Endothelial cell (in vitro differentiated cells): Measurements from ENCODE around the gene LRIG1. TPM values are rescaled to one million over a fixed set of nuclear protein-coding genes. Genes with fewer than 3 reads are reported as not detected.
A peak's percentile ranks its signal among the peaks of the same experiment; 100 is the strongest.

Experiments
- DNase-seq: peaks from one replicate; pipeline ENCODE4 v3.0.0; 2021; ENCODE audit warnings: low spot score
- H3K27ac Mint-ChIP-seq: one replicate; pipeline ENCODE4 v1.8.0; 2021; ENCODE audit warnings: mixed read lengths, inconsistent platforms; ENCODE audit not compliant: unreplicated experiment
- H3K27me3 Mint-ChIP-seq: one replicate; pipeline ENCODE4 v1.8.0; 2021; ENCODE audit warnings: mild to moderate bottlenecking, moderate library complexity, mixed read lengths, inconsistent platforms; ENCODE audit not compliant: unreplicated experiment
- H3K36me3 Mint-ChIP-seq: one replicate; pipeline ENCODE4 v1.8.0; 2021; ENCODE audit warnings: mild to moderate bottlenecking, low read depth, mixed read lengths, inconsistent platforms; ENCODE audit not compliant: unreplicated experiment
- H3K4me1 Mint-ChIP-seq: one replicate; pipeline ENCODE4 v1.8.0; 2021; ENCODE audit warnings: mild to moderate bottlenecking, mixed read lengths, inconsistent platforms; ENCODE audit not compliant: unreplicated experiment
- H3K4me3 Mint-ChIP-seq: one replicate; pipeline ENCODE4 v1.8.0; 2021; ENCODE audit warnings: mild to moderate bottlenecking, mixed read lengths, inconsistent platforms; ENCODE audit not compliant: unreplicated experiment
- H3K9me3 Mint-ChIP-seq: one replicate; pipeline ENCODE4 v1.8.0; 2021; ENCODE audit warnings: mixed read lengths, inconsistent platforms; ENCODE audit not compliant: unreplicated experiment
- total RNA-seq: library from RNA; stranded (reverse); fragmentation: NEBNext Ultra II Directional; extraction: Animal tissue kit (Norgen Biotek cat#: 25700); gene quantifications from one replicate; pipeline ENCODE4 v1.2.1, GENCODE V29; 2021; ENCODE audit not compliant: unreplicated experiment
- TF ChIP-seq, protein P1 (sequence below): fragments of 200-600 bp; sonication (generic); IDR thresholded peaks from one replicate; pipeline ENCODE4 v1.5.0; 2021; ENCODE audit warnings: antibody characterized with exemption; ENCODE audit not compliant: unreplicated experiment

The LRIG1 gene
- total RNA-seq, 1 donor from 2014 or later = 25.1 TPM

DNA sequence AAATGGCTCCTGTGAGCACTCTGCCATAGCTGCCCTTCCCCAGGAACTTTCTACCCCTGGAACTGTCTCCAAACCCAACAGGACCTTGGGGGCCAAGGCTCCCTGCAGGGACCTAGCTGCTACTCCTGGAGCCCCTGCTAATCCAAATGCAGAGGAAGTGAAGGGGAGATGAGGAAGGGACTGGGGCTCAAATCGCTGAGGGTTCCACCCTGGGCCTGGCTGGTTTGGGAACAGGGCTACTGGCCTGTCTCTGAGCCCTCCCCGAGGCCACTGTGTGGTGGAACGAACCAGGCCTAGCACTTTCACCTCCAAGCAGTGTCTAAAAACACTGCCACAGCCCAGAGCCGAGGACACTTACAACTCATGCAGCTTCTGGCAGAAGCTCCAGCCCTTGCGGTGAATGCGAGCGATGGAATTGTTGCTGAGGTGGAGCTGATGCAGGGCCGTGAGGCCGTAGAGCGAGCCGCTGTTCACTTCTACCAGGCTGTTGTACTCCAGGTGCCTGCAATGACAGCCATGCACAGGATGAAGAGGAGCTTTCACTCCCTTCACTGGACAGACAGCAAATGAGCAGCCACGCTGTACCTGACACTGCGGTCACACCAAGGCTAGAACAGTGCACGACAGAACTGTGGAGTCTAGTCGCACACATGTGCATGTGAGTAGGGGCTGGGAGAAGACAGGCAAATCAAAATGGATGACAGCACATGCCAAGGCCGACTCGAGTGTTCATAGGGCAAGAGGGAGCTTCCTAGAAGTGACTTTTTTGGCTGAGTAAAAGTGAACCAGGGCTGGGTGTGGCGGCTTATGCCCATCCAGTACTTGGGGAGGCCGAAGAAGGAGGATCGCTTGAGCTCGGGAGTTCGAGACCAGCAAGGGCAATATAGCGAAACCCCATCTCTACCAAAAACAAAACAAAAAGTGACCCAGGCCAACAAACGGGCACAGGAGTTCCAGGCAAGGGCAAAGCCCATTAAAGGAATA lies 90.8 kb downstream of the LRIG1 start:
- Mint-ChIP-seq H3K27ac (no peak overlapping the region), H3K27me3 (peaks cover 2% of the 10 kb centered on the region), H3K4me3 (no peak overlapping the region), H3K36me3 (peaks cover 25% of the 10 kb centered on the region), H3K9me3 (no peaks in the 10 kb centered on the region), H3K4me1 (peaks cover 16% of the 10 kb centered on the region)
- no peak for DNase-seq
- TF ChIP-seq, protein P1, sequence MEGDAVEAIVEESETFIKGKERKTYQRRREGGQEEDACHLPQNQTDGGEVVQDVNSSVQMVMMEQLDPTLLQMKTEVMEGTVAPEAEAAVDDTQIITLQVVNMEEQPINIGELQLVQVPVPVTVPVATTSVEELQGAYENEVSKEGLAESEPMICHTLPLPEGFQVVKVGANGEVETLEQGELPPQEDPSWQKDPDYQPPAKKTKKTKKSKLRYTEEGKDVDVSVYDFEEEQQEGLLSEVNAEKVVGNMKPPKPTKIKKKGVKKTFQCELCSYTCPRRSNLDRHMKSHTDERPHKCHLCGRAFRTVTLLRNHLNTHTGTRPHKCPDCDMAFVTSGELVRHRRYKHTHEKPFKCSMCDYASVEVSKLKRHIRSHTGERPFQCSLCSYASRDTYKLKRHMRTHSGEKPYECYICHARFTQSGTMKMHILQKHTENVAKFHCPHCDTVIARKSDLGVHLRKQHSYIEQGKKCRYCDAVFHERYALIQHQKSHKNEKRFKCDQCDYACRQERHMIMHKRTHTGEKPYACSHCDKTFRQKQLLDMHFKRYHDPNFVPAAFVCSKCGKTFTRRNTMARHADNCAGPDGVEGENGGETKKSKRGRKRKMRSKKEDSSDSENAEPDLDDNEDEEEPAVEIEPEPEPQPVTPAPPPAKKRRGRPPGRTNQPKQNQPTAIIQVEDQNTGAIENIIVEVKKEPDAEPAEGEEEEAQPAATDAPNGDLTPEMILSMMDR = no peak

DNA sequence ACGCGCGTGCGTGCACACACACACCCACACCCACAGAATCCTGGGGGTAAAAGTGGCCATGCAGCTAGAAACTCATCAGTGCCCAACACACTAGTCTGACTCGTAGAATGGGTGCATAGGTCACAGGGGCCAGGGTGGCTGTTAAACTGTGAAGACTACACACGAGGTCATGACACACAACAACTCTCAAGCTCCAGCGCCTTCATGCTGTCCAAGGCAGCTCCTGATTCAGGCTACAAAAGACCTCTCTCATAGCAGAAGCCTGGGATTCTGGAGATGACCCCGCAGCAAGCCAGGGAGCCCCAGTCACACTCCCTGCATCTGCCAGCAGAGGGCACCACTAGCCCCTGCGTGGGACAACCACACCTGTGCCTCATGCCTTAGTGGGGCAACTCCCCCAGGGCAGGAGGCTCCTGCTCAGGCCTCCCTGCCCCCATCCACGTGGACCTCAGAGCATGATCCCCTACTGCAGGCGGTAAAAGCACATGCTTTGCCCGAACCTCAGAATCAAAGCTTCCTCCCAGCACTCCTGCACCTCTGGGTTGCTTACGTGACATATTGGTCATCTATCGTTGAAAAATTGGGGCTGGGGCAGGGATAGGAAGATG lies 93.1 kb downstream of the LRIG1 start:
- Mint-ChIP-seq H3K4me1 (peaks cover 18% of the 10 kb centered on the region), H3K4me3 (no peak overlapping the region), H3K9me3 (no peaks in the 10 kb centered on the region), H3K27me3 (peaks cover 8% of the 10 kb centered on the region), H3K36me3 (peaks cover 32% of the 10 kb centered on the region), H3K27ac (no peak overlapping the region)
- peak; percentile 83 for DNase-seq
- TF ChIP-seq, protein P1 = peak; percentile 76

DNA sequence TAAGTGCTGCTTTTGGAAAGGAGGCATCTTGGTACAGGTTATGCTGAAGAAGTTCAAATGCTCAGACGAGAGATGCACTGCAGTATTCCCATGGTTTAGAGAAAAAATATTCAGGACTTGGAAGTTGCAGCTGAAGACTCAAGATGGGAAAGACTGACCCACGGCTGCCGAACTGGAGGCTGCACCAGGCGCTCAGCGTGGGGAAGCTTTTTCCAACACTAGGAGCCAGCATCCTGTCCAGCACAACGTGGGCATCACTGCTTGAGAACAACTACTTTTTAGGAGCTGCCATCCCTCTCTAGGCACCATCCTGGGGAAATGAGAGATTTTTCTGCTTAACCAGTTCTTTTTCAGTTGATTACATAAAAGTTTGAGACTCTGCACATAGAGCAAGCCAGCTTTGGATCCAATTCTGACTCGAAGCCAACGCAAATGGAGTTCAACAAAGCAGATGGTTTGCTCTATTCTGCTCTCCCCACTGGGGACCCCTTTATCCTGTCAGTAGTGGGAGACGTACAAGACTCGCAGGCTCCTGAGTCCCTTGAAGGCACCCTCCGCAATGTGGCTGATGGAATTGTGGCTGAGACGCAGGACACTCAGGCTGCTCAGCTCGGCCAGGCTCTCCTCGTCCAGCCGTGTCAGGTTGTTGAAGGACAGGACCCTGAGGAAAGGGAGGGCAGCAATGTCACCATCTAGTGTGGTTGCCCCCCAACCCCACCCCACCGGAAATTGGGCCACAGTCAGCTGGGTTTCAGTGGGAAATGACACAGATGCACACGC lies 93.8 kb downstream of the LRIG1 start:
- peaks cover 8% of the 10 kb centered on the region for H3K27me3 Mint-ChIP-seq
- H3K9me3 Mint-ChIP-seq = no peaks in the 10 kb centered on the region
- H3K4me1 Mint-ChIP-seq = peaks cover 13% of the 10 kb centered on the region
- DNase-seq = no peak
- peaks cover 27% of the 10 kb centered on the region for H3K36me3 Mint-ChIP-seq
- H3K4me3 Mint-ChIP-seq = no peak overlapping the region
- TF ChIP-seq, protein P1 = no peak
- H3K27ac Mint-ChIP-seq = no peak overlapping the region

DNA sequence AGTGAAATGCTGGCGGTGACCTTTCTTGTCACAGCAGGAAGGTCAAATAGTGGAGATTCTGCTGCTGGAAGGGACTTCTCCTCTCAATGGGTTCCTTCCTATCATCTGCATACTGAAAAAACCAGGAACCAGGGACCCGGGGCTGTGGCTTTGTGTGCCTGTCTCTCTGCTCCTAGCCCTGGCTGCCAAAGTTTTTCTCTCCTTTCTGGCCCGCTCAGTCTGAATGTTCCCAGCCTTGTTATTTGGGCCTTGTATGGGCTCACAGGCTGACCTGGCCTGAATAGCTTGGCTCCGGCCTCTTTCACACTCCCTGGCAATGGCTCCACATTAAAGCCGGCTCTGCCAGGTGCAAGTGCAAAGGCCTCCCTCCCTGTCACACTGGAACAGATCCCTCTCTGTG lies 94.7 kb downstream of the LRIG1 start:
- Mint-ChIP-seq H3K4me3 (no peak overlapping the region), H3K4me1 (peaks cover 12% of the 10 kb centered on the region), H3K27ac (no peak overlapping the region), H3K36me3 (peaks cover 22% of the 10 kb centered on the region), H3K9me3 (no peaks in the 10 kb centered on the region), H3K27me3 (peaks cover 8% of the 10 kb centered on the region)
- DNase-seq = no peak
- TF ChIP-seq, protein P1 = no peak
